Measurements from ENCODE around the gene SH2D3A.

Gene SH2D3A

DNA sequence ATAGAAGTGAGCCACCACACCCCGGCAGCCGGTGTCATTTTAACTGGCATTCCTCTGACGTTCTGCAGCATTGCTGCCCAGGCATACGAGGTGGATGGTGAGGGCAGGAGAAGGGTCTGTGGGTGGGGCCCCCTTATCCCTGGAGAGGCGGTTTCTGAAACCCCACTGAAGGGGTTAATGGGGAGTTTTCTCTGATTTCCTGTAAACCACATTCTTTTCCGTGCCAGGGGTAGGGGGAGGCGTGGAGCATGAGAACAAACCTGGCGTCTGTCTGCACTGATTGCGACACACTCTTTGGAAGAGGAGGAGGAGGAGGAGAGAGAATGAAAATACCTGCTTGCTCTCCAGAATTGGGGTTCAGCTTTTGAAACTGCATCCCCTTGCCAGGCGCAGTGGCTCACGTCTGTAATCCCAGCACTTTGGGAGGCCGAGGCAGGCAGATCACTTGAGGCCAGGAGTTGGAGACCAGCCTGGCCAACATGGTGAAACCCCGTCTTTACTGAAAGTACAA is 44.1 kb downstream of the SH2D3A start:
- DNase-seq (ENCODE audit: low read depth): peak; percentile 61
- TF ChIP-seq, protein P1, sequence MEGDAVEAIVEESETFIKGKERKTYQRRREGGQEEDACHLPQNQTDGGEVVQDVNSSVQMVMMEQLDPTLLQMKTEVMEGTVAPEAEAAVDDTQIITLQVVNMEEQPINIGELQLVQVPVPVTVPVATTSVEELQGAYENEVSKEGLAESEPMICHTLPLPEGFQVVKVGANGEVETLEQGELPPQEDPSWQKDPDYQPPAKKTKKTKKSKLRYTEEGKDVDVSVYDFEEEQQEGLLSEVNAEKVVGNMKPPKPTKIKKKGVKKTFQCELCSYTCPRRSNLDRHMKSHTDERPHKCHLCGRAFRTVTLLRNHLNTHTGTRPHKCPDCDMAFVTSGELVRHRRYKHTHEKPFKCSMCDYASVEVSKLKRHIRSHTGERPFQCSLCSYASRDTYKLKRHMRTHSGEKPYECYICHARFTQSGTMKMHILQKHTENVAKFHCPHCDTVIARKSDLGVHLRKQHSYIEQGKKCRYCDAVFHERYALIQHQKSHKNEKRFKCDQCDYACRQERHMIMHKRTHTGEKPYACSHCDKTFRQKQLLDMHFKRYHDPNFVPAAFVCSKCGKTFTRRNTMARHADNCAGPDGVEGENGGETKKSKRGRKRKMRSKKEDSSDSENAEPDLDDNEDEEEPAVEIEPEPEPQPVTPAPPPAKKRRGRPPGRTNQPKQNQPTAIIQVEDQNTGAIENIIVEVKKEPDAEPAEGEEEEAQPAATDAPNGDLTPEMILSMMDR (conservative IDR thresholded peaks at IDR 0.05; ENCODE audit: low read depth, low read length): no peak
- no peak overlapping the region for H3K4me3 ChIP-seq (ENCODE audit: low read depth, low read length)

DNA sequence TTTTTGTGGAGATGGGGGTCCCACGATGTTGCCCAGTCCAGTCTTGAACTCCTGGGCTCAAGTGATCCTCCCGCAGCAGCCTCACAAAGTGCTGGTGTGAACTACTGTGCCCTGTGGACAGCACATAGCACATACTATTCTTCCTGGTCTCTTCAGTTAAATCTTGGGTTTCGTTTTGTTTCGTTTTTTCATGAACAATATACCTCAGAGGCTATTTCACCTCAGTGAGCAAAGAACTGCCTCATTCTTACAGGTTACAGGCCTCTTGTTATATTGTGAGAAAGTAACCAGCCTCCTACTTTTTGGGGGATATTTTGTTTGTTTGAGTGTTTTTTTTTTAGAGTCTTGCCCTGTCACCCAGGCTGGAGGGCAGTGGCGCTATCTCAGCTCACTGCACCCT is 45.5 kb downstream of the SH2D3A start:
- no peak for DNase-seq (ENCODE audit: low read depth)
- H3K4me3 ChIP-seq (ENCODE audit: low read depth, low read length): no peak overlapping the region
- TF ChIP-seq, protein P1 (conservative IDR thresholded peaks at IDR 0.05; ENCODE audit: low read depth, low read length): no peak

DNA sequence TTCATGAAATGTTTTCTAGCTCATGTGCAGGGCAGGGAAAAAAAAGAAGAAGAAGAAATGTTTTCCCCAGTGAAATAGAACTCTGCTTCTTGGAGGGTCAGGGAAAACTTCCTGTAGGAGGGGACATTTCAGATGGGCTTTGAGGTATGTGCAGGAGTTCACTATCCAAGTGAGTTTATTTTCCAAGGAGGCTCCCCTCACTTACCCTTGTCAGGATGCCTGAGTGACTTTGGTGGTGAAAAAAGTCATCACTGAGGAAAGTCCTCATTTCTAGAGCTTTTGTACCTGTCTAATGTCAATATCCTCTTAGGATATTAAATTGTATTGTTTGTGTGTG is 46.1 kb downstream of the SH2D3A start:
- H3K4me3 ChIP-seq (ENCODE audit: low read depth, low read length): no peak overlapping the region
- no peak for DNase-seq (ENCODE audit: low read depth)
- TF ChIP-seq, protein P1 (conservative IDR thresholded peaks at IDR 0.05; ENCODE audit: low read depth, low read length): no peak

GRCh38 chr19:6720369-6721137 is 46.7 kb downstream of the SH2D3A start, which contains the start of gene C3:
Gene C3 (minus strand): TSS chr19:6720650. CDS start chr19:6720589, 61 bp downstream.
- no peak within 1 kb of the TSS for H3K4me3 ChIP-seq (ENCODE audit: low read depth, low read length)
- DNase-seq (ENCODE audit: low read depth): peak; percentile 45
- TF ChIP-seq, protein P1 (conservative IDR thresholded peaks at IDR 0.05; ENCODE audit: low read depth, low read length): no peak

- DNase-seq (ENCODE audit: low read depth): no peak
- TF ChIP-seq, protein P1 (conservative IDR thresholded peaks at IDR 0.05; ENCODE audit: low read depth, low read length): no peak
- H3K4me3 ChIP-seq (ENCODE audit: low read depth, low read length): no peak overlapping the region
Measured at GRCh38 chr19:6719992-6720368, 47.3 kb downstream of the SH2D3A start.

GRCh38 chr19:6719540-6719861 is 47.7 kb downstream of the SH2D3A start:
- no peak overlapping the region for H3K4me3 ChIP-seq (ENCODE audit: low read depth, low read length)
- no peak for DNase-seq (ENCODE audit: low read depth)
- TF ChIP-seq, protein P1 (conservative IDR thresholded peaks at IDR 0.05; ENCODE audit: low read depth, low read length): no peak
